Raji (cell line): ENCODE data around the gene STX5.

ENCODE experiments used
- POLR2A ChIP-seq: IDR thresholded peaks from 2 replicates; pipeline ENCODE4 v1.6.1; 2011; ENCODE audit warnings: low read depth, low read length, control low read depth; ENCODE audit not compliant: insufficient read depth

STX5 gene

GRCh38 chr11:62801071-62801470 is 30.8 kb downstream of the STX5 start:
- TF ChIP-seq POLR2A = no peak

DNA sequence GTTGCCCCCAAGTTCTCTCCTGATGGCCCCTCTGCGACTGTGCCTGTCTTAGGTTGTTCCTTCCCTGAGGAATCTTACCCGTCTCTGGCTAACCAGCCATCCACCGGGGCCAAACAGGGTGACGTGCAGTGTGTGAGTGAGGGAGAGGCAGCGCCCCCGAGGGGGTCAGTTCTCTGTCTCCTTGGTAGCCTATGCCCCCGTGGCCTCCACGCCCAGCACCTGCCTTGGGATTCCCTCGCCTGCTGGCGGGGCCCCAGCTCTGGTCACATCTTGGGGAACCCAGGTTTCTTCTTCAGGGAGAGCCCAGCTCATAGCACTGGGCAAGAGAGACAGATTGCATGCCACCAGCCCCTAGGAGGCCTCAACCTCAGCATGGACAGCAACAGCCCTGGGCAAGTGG is 32.4 kb downstream of the STX5 start:
- TF ChIP-seq POLR2A = no peak

DNA sequence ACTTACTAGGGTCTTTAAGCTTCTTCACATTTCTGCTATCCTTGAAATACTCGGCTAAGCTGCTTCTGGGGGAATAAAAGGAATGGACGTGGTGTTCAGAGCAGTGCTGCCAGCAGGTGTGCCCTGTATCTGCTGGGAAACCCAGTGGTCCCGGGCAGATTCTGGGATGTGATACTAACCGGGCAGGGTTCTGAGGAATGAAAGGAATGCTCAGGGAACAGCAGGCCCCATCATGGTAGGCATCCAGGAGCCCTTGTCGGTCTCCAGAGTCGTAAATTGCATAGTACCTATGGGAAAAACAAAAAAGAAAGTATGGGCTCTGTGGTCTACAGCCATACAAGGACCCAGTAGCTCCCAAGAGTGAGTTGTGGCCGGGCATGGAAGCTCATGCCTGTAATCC is 35.6 kb downstream of the STX5 start:
- TF ChIP-seq POLR2A = no peak

DNA sequence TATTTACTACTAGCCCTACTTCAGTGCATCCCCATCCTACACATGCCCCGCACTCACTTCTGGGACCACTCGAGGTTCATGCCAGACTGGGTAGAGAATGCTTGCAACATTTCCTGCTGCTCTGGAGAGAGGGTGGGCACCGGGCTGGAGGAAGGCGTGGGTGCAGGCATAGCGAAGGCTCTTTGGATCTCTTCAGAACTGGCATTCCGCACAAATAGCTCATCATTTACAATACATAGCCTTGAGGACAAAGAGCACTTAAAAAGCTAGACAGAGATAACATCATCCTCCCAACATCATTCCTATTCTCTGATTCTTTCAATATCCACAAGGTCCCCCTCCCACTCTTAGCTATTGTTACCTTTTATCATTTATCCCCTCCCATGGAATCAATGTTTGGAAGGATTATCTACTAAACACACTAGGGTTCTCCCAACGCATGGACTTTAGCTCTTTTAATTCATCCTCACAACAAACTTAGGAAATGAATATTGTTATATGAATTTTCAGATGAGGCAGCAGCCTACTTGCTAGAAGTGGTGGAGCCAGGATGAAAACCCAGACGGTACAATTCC is 37.6 kb downstream of the STX5 start:
- TF ChIP-seq POLR2A = no peak

GRCh38 chr11:62792202-62792575 is 39.7 kb downstream of the STX5 start:
- no peak for TF ChIP-seq POLR2A

DNA sequence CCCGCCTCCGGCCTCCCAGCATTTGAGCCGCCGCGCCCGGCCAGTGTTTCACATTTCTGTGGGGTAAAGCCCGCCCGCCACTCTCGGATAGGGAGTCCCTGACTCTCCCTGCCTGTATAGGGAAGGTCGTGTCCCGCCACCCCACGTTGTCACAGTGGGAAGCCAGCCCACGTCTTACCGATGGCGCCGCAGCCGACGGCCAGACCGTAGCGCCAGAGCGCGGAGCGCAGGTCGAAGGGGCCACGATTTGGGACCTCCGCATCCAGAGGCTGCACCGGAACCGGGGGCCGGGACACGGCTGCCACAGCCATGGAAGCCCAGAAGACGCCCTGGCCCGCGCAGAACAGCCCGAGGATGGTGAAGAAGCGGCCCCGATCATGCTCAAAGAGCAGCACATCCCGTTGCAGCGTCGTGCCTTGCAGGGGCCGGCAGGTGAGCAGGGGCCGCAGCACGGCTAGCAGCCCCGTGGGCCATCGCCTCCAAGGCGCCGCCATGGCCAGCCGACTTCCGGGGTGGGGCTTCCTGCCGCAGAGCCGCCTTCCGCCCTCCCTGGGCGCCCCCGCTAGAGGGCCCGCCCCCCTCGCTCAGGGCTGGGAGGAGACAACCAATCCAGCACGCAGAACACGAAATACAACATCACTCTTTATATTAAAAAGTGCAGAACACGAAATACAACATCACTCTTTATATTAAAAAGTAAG is 40.2 kb downstream of the STX5 start, which contains the start of gene TMEM223:
TSS of gene TMEM223 (minus strand) at position 506 of the 701 bp plus-strand sequence. CDS start at position 494, 12 bp downstream.
- TF ChIP-seq POLR2A = peak; percentile 98

DNA sequence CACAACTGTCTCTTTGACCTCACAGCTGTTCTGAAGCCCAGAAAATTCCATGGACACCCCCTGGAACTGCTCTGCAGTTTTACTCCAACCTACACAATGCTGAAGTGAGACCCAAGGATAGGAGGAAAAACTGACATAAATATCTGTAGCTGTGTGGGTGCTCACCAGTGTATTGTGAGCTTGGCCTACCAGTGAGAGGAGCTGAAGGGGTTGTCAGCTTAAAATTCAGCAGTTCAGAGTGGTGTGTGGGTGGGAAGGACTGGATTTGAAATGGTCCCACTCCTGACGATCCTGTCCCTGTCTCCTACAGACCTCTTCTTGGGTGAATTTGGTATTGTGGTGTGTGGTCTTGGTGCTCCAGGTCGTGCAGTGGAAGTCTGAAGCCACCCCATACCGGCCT is 42.3 kb downstream of the STX5 start:
- TF ChIP-seq POLR2A = no peak

DNA sequence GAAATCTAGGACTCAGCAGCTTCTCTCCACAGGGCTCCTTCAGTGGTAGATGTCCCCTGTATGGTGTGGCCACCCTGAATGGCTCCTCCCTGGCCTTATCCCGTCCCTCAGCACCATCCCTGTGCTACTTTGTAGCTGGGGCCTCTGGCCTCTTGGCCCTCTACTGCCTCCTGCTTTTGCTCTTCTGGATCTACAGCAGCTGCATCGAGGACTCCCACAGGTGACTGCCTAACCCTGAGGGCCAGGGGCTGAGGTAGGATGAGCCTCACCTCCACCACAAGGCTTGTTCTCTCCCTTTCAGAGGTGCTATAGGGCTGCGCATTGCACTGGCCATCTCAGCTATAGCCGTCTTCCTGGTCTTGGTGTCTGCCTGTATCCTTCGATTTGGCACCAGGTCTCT is 42.9 kb downstream of the STX5 start:
- TF ChIP-seq POLR2A = no peak

- peak; percentile 99 for TF ChIP-seq POLR2A
These were observed 44.7 kb downstream of the STX5 start, which contains the start of gene TMEM179B for GRCh38 chr11:62787005-62787759. Gene TMEM179B (plus strand): TSS chr11:62787402. CDS start chr11:62787432, 30 bp downstream.

GRCh38 chr11:62786318-62787004 is 45.4 kb downstream of the STX5 start:
- no peak for TF ChIP-seq POLR2A

- no peak for TF ChIP-seq POLR2A
These were observed 49.1 kb downstream of the STX5 start for GRCh38 chr11:62782753-62783152.

GRCh38 chr11:62778441-62778840 is 53.4 kb downstream of the STX5 start:
- TF ChIP-seq POLR2A = no peak

GRCh38 chr11:62777389-62777788 is 54.5 kb downstream of the STX5 start:
- no peak for TF ChIP-seq POLR2A

DNA sequence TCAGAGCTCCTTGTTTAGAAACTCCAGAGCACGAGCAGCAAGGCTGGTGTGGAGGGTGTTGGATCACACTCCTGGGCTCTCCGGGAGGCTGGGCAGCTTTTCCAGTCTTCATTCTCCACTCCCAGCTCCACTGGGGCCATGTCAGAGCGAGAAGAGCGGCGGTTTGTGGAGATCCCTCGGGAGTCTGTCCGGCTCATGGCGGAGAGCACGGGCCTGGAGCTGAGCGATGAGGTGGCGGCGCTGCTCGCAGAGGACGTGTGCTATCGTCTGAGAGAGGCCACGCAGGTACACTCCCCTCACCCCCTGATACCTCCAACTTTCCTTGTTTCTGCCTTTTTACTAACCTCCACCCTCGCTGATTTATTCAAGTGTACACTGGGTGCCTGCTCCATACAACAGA is 56.2 kb downstream of the STX5 start:
- TF ChIP-seq POLR2A = no peak

GRCh38 chr11:62774407-62774806 is 57.4 kb downstream of the STX5 start:
- TF ChIP-seq POLR2A = no peak

DNA sequence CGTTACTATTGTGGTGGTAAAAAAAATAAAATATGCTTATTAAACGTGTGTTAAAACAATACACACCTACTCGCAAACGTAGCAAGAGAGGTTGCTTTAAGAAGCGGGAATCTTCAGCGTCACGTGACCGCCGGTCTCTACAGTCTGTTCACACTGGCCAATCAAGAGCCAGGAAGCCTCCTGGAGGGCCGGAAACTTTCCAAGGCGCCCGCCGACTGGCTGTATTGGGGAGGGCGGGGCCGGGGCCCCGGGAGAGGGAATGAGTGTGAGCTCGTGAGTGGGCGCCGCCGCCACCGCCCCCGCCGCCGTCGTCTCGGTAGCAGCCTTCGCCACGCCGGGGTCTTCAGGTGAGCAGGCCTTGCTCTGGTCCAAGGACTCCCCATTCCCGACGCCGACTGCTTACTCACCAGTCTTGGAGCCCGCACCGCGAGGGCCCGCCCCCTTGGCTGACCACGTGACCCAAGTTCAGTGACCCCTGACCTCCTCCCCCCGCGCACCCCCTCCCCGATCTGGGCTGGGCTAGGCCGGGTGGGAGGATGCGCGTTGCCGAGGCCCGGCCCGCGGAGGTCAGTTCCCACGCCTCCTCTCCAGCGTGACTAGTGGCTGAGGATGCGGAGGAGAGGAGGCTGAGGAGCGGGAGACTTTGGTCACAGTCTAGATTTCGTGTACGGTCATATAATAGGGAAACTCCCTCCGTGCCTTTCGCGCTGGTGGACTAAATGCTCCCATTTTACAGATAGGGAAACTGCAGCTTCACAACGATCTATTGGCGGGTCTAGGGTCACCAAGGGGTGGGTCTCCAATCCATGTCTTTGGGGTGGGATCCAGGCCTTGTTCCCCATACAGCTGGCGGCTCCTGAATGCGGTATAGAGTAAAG is 60.5 kb downstream of the STX5 start, which contains the start of gene TAF6L:
TSS of gene TAF6L (plus strand) at position 253 of the 878 bp plus-strand sequence. CDS start 4,388 bp downstream, outside the sequence.
- peak; percentile 80 for TF ChIP-seq POLR2A
